ENCODE data around the gene HBZ.
"Not testable (repeated sequence)": the region's sequence is repeated elsewhere in the genome, so short reads cannot be mapped to it uniquely, and the experiment has no call there.

Gene HBZ

DNA sequence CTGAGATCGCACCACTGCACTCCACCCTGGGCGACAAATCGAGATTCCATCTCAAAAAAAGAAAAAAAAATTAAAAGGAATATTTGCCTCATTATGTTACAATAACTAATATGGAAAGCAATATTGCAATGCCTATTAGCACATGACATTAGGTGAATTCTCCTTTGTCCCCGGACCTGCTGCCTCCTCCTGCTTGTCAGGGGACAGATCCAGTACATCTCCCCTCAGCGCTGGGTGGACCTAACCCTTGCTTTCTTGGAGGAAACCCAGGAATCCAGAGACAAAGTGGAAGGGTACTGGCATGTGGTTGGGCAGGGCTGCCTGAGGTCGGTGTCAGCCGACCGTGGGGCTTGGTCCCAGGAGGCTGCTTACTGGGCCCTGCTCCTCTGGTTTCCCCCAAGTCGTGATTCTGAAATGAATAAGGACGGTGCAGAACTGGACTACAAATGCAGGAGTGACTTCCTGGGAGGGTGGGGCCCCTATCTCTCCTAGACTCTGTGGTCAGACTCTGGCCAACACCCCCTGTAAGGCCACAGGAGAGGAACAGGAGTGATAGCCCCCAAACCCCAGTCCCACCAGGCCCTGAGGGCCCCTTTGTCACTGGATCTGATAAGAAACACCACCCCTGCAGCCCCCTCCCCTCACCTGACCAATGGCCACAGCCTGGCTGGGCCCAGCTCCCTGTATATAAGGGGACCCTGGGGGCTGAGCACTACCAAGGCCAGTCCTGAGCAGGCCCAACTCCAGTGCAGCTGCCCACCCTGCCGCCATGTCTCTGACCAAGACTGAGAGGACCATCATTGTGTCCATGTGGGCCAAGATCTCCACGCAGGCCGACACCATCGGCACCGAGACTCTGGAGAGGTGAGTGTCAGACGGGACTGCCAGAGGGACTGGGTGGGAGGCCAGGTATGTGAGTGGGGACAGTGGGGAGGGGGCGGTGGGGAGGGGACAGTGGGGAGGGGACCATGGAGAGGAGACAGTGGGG lies at the start of gene HBZ:
Gene HBZ (plus strand): TSS at position 504 of the 988 bp plus-strand sequence. CDS start 266 bp downstream, at position 770.
- no peak for DNase-seq (ENCODE audit: low read depth in 2 of 3, low spot score in 1 of 3)

DNA sequence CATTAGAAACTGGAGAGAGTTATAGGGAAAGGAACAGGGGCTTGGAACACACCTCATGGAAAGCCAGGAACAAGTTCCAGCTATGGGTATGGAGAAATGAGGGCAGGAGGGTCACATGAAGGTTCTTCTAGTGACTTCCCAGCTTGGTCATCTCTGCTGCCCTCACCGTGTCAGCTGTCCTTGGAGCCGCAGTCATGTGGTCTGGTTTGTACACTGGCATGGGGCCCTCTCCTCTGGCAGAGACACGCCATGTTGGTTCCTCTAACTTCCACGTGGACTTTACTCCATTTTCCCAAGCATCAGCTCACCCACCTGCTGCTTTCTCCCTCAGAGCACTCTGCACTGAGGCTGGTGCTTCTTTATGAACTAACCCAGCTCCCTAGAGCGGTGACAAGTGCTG lies 48.1 kb upstream of the HBZ start:
- DNase-seq (ENCODE audit: low read depth in 2 of 3, low spot score in 1 of 3), result no peak

DNA sequence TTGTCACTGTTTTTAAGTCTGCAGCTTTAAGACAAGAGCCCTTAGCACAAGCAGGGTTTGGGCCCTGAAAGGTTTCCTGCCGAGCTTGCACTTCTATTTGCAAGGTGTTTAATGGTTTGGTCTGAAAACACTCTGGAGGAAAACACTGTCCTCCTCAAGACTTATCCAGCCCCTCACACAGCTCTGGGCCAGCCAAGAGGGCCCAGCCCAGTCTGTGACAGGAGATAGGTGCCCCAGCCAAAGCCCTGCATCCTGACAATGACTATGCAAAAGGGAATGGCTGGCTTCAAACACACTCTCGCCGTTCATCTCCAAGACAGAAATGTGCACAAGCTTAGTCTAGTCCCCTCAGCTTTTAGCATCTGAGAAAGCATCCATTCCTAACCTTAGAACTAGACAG lies 47.5 kb upstream of the HBZ start:
- no peak for DNase-seq (ENCODE audit: low read depth in 2 of 3, low spot score in 1 of 3)

- DNase-seq (ENCODE audit: low read depth in 2 of 3, low spot score in 1 of 3), result no peak
These were observed 46.9 kb upstream of the HBZ start for GRCh38 chr16:105521-105920.

DNA sequence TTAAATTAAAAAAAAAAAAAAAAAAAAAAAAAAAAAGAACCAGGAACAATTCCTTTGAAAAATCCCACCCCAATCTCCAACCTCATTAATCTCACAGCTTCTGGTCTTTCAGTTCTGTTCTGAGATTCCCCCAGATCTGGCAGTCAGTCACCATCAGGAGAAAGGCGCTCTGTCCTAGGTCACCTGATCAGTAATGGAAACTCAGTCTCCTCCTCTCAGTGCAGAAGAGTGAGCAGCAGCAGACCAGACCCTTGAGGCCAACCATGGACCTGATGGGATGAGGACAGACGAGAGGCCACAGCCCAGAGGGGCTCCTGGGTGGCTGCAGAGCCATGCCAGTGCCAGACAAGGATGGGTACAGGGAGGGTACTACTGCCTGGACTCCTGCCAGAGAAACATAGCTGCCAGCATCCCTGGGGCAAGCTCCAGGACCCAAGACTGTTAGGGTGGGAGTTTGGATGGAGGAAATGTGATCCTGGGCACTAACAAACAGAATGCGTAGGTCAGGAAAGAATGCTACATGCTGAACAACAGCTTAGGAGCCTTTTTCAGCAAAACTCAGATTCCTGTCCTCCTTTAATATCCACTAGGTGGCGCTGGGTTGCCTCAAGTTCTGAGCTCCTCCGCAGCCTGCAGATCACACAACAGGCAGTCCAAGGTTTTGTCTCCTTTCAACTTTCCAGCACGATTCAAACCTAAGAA lies 45.7 kb upstream of the HBZ start:
- peak; percentile 18 to 43 (median 19) for DNase-seq (ENCODE audit: low read depth in 2 of 3, low spot score in 1 of 3)

- DNase-seq (ENCODE audit: low read depth in 2 of 3, low spot score in 1 of 3), result no peak
These were observed 40.1 kb upstream of the HBZ start for GRCh38 chr16:112153-112840.

DNA sequence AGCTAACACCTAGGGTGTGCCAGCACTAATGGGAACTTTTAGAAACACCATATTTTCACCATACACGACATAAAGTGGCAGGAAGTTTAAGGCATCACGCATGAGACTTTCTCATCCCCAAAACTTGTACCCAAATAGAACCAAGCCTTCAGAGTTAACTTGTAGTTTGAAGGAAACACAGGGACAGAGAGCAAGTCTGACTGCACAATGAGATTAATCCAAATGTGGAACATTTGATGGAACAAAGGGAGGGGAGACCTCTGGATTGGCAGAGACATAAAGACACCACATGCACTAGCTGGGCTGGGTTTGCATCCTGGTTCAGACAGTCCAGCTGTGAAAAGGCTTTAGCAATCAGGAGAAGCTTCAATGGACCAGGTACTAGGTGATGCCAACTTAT lies 38.1 kb upstream of the HBZ start:
- DNase-seq (ENCODE audit: low read depth in 2 of 3, low spot score in 1 of 3), result no peak

GRCh38 chr16:116015-116414 lies 36.4 kb upstream of the HBZ start:
- DNase-seq (ENCODE audit: low read depth in 2 of 3, low spot score in 1 of 3), result no peak

- peak; percentile 22 to 54 (median 50) for DNase-seq (ENCODE audit: low read depth in 2 of 3, low spot score in 1 of 3)
These were observed 34.8 kb upstream of the HBZ start for GRCh38 chr16:117379-118365.

- DNase-seq (ENCODE audit: low read depth in 2 of 3, low spot score in 1 of 3), result no peak
These were observed 33.6 kb upstream of the HBZ start for GRCh38 chr16:118857-119256.

- no peak for DNase-seq (ENCODE audit: low read depth in 2 of 3, low spot score in 1 of 3)
These were observed 33.1 kb upstream of the HBZ start for GRCh38 chr16:119295-119694.

GRCh38 chr16:119835-120491 lies 32.5 kb upstream of the HBZ start:
- no peak for DNase-seq (ENCODE audit: low read depth in 2 of 3, low spot score in 1 of 3)

- DNase-seq (ENCODE audit: low read depth in 2 of 3, low spot score in 1 of 3), result no peak
These were observed 31.7 kb upstream of the HBZ start for GRCh38 chr16:120756-121155.

GRCh38 chr16:122361-122760 lies 30.1 kb upstream of the HBZ start:
- DNase-seq (ENCODE audit: low read depth in 2 of 3, low spot score in 1 of 3), result no peak

DNA sequence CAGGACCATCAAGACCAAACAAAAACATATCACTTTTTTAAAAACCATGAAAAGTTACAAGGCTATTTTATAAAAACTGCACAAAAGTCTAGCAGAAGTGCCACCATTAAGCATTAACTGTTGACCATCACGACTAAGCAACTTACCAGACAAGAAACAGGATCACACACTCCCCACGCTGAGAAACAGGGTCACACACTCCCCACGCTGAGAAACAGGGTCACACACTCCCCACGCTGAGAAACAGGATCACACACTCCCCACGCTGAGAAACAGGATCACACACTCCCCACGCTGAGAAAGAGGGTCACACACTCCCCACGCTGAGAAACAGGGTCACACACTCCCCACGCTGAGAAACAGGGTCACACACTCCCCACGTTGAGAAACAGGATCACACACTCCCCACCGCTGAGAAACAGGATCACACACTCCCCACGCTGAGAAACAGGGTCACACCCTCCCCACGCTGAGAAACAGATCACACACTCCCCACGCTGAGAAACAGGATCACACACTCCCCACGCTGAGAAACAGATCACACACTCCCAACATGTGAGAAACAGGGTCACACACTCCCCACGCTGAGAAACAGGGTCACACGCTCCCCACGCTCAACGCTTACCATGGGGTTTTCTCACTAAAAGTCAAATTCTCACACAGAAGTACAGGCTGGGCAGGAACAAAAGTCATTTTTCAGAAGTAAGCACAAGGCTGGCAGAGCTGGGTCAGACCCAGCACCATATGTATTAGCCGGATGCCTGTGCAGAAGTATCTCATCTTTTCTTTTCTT lies 28.7 kb upstream of the HBZ start:
- DNase-seq (ENCODE audit: low read depth in 2 of 3, low spot score in 1 of 3), result not testable (repeated sequence)

DNA sequence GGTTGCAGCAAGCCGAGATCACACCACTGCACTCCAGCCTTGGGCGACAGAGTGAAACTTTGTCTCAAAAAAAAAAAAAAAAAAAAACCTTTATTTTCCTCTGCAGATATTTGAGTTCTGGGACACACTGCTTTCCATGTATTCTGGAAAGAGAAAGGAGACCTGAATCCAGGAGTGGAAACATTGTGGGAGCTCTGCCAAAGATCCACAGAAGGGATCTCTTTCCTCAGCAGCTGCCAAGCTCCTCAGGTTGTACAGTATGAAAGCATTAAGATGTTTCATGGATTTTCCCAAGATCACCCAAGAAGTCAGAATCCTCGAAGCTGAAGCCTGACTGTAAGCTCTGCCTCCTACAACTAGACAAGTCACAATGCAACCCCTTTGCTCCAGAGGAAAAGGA lies 27.4 kb upstream of the HBZ start:
- DNase-seq (ENCODE audit: low read depth in 2 of 3, low spot score in 1 of 3), result no peak

- DNase-seq (ENCODE audit: low read depth in 2 of 3, low spot score in 1 of 3), result no peak
These were observed 23.4 kb upstream of the HBZ start for GRCh38 chr16:129075-129474.

DNA sequence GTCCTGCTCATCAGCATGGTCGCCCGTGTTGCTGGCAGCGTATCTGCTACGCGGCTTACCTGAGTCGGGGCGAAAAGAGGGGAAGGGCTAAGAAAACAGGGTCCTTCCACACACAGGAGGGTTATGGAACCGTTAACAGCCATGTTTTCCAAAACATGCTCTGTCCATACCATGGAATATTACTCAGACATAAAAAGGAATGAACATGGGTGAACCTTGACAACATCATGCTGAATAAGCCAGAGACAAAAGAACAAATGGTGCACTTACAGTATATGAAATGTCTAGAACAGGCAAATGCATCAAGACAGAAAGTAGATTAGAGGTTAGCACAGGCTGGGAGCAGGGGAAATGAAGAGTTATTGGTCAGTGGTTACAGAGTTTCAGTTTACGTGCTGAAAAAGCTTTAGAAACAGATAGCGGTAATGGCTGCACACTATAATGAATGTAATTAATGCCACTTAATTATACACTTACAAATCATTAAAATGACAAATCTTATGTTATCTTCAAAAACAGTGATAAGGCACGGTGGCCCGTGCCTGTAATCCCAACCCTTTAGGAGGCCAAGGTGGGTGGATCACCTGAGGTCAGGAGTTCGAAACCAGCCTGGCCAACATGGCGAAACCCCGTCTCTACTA lies 21.8 kb upstream of the HBZ start:
- DNase-seq (ENCODE audit: low read depth in 2 of 3, low spot score in 1 of 3), result no peak

DNA sequence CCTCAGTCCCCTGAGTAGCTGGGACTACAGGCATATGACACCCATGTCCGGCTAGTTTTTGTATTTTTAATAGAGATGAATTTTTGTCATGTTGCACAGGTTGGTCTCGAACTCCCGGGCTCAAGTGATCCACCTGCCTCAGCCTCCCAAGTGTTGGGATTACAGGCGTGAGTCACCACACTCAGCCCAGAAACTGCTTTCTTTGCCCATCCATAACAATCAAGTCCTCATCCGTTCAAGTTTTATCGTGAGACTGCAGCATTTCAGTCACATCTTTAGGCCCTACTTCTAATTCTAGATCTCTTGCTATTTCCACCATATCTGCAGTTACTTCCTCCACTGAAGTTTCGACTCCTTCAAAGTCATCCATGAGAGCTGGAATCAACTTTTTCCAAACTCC lies 20.3 kb upstream of the HBZ start:
- DNase-seq (ENCODE audit: low read depth in 2 of 3, low spot score in 1 of 3), result no peak
